HepG2 (cell line): ENCODE results near the gene FRMD4A. TPM values are rescaled to one million over a fixed set of nuclear protein-coding genes. Genes with fewer than 3 reads are reported as not detected.

Experiments used
- ATAC-seq: fragments of 200-7000 bp; cut with Tn5 transposase; 3 replicates; pipeline ENCODE4 v1.9.1; 2020; ENCODE audit warnings: mild to moderate bottlenecking, moderate library complexity
- BruUV-seq: library from RNA; stranded (reverse); fragments of 400-500 nt; replicated peaks from 2 replicates; lab custom pipeline; 2021; lab: Mats Ljungman, UMichigan
- CTCF ChIA-PET: fragments of 300-600 bp; formaldehyde crosslinking; extraction: SDS; loops from one replicate; lab custom pipeline; 2021; ENCODE audit warnings: low total read pairs, inconsistent platforms, low intra/inter-chr PET ratio; lab: Yijun Ruan, JAX
- POLR2A ChIA-PET: fragments of 350-600 bp; sonication (Branson Sonifier 250); formaldehyde crosslinking; loops from one replicate; lab custom pipeline; 2020; ENCODE audit warnings: antibody characterized with exemption, inconsistent platforms; lab: Yijun Ruan, JAX
- DNase-seq: peaks from one replicate; pipeline ENCODE4 v3.0.0-alpha.2; 2015; ENCODE audit warnings: low spot score
- FAIRE-seq: peaks from 3 replicates; lab custom pipeline; 2011; peaks lifted over from hg19 to GRCh38; lab: Jason Lieb, UNC
- H2AFZ ChIP-seq: one replicate; pipeline ENCODE4 v1.6.1; 2011; ENCODE audit warnings: low read length, inconsistent platforms
- H3K27ac ChIP-seq: fragments of 300-600 bp; 3 replicates; pipeline ENCODE4 v1.8.0; 2011; ENCODE audit warnings: mixed run types, mild to moderate bottlenecking, mixed read lengths, low read length, inconsistent platforms; ENCODE audit not compliant: insufficient read depth; ENCODE audit errors: extremely low read length
- H3K27me3 ChIP-seq, 2 experiments: fragments of 200-600 bp in 1 of 2; 2 replicates in 1 of 2; 3 replicates in 1 of 2; pipeline versions ENCODE4 v1.6.0 to v1.8.0; 2011; ENCODE audit warnings: low read length in 2 of 2, mild to moderate bottlenecking in 2 of 2, moderate library complexity in 2 of 2, inconsistent platforms in 1 of 2; ENCODE audit not compliant: insufficient read depth in 2 of 2, control insufficient read depth in 1 of 2
- H3K36me3 ChIP-seq, 2 experiments: fragments of 200-600 bp in 1 of 2; replicated peaks in 1 of 2; 2 replicates in 1 of 2; 3 replicates in 1 of 2; pipeline versions ENCODE4 v1.5.1 to v1.8.0; 2011; ENCODE audit warnings: low read length in 2 of 2, inconsistent platforms in 1 of 2; ENCODE audit not compliant: insufficient read depth in 2 of 2, control insufficient read depth in 1 of 2
- H3K4me1 ChIP-seq: 2 replicates; pipeline ENCODE4 v1.5.1; 2012; ENCODE audit warnings: low read length, inconsistent platforms; ENCODE audit not compliant: insufficient read depth
- H3K4me2 ChIP-seq: 2 replicates; pipeline ENCODE4 v1.6.0; 2011; ENCODE audit warnings: low read depth, low read length, inconsistent platforms
- H3K4me3 ChIP-seq, 3 experiments: fragments of 200-600 bp in 1 of 3; sonication (generic), shearing (Covaris generic) in 1 of 3; replicated peaks in 1 of 3; 2 replicates each; pipeline ENCODE4 v1.5.1; 2011 to 2016; ENCODE audit warnings: low read length in 3 of 3, inconsistent platforms in 2 of 3, low read depth in 2 of 3, mild to moderate bottlenecking in 2 of 3, control low read depth in 1 of 3, mixed read lengths in 1 of 3; ENCODE audit not compliant: insufficient read depth in 1 of 3
- H3K79me2 ChIP-seq: one replicate; pipeline ENCODE4 v1.6.1; 2011; ENCODE audit warnings: low read length, inconsistent platforms; ENCODE audit not compliant: insufficient read depth
- H3K9ac ChIP-seq: 2 replicates; pipeline ENCODE4 v1.6.0; 2011; ENCODE audit warnings: mild to moderate bottlenecking, low read depth, low read length, inconsistent platforms; ENCODE audit not compliant: insufficient read depth
- H3K9me3 ChIP-seq: 2 replicates; pipeline ENCODE4 v1.5.1; 2012; ENCODE audit warnings: mild to moderate bottlenecking, low read length
- H4K20me1 ChIP-seq: 2 replicates; pipeline ENCODE4 v1.6.0; 2011; ENCODE audit warnings: inconsistent platforms, mild to moderate bottlenecking, low read length, moderate library complexity; ENCODE audit not compliant: insufficient read depth
- DMAP1 ChIP-seq: IDR thresholded peaks from 2 replicates; pipeline ENCODE4 v1.6.1; 2016
- EP300 ChIP-seq, 3 experiments: sonication (generic) in 1 of 3; formaldehyde crosslinking in 1 of 3; IDR thresholded peaks; 2 replicates each; pipeline versions ENCODE4 v1.5.1 to v1.6.1; 2011 to 2020; ENCODE audit warnings: low read depth in 2 of 3, low read length in 2 of 3, borderline replicate concordance in 1 of 3, improper control_type of control experiment in 1 of 3, mild to moderate bottlenecking in 1 of 3, missing genetic modification reagents in 1 of 3, moderate library complexity in 1 of 3
- KAT7 ChIP-seq: IDR thresholded peaks from 2 replicates; pipeline ENCODE4 v1.6.1; 2018; ENCODE audit warnings: borderline replicate concordance, missing compliant biosample characterization
- PAF1 ChIP-seq: IDR thresholded peaks from 2 replicates; pipeline ENCODE4 v1.6.1; 2016; ENCODE audit warnings: missing genetic modification reagents, missing compliant biosample characterization
- PHB2 ChIP-seq: fragments of 450-650 bp; IDR thresholded peaks from 2 replicates; pipeline ENCODE4 v1.6.1; 2018; ENCODE audit not compliant: partially characterized antibody
- RFX5 ChIP-seq: IDR thresholded peaks from 2 replicates; pipeline ENCODE4 v1.6.1; 2011; ENCODE audit warnings: low read depth, low read length, improper control_type of control experiment
- ZXDC ChIP-seq: sonication (generic); formaldehyde crosslinking; IDR thresholded peaks from 2 replicates; pipeline ENCODE4 v1.5.0; 2020; ENCODE audit warnings: mild to moderate bottlenecking, missing genetic modification reagents
- WGBS: methylation state at CpG from one replicate; pipeline ENCODE4 v1.1.6; 2017; ENCODE audit warnings: low lambda C conversion rate; 5-methylcytosine and 5-hydroxymethylcytosine counted together
- in situ Hi-C: cut with HindIII; loops from 2 replicates; pipeline ENCODE4 v1.10.0; 2017; ENCODE audit warnings: low pct_unique_long_range_greater_than_20kb; ENCODE audit not compliant: extremely low pct_ligation_motif_present
- intact Hi-C: fragments of 100-400 bp; cut with micrococcal nuclease; formaldehyde crosslinking; loops from one replicate; pipeline ENCODE4 v1.10.0; 2022; ENCODE audit not compliant: unreplicated experiment
- polyA plus RNA-seq, 8 experiments: library from polyadenylated mRNA; depleted of rRNA in 3 of 8; stranded (reverse) in 7 of 8; unstranded in 1 of 8; fragments of >200 nt; fragmentation: Illumina TruSeq in 4 of 8; extraction: Trizol in 4 of 8; gene quantifications; 2 replicates each; pipeline versions ENCODE4 v1.2.1 to v1.2.3, GENCODE V29; 2011 to 2016; ENCODE audit warnings: low read depth in 4 of 8, missing spikeins in 1 of 8, mixed read lengths in 1 of 8; ENCODE audit not compliant: insufficient read depth in 1 of 8
- total RNA-seq, 5 experiments: library from RNA; depleted of rRNA; stranded (reverse); fragments of >200 nt; fragmentation: Illumina TruSeq; extraction: Trizol; gene quantifications; 2 replicates each; pipeline ENCODE4 v1.2.3, GENCODE V29; 2016; ENCODE audit warnings: low read depth in 1 of 5

FRMD4A gene
- total and polyA plus RNA-seq, 2 of the 13 experiments (the other 11 are each of a cell fraction or from before 2014, with no cell fraction given), result 0.09 to 0.26 TPM

DNA sequence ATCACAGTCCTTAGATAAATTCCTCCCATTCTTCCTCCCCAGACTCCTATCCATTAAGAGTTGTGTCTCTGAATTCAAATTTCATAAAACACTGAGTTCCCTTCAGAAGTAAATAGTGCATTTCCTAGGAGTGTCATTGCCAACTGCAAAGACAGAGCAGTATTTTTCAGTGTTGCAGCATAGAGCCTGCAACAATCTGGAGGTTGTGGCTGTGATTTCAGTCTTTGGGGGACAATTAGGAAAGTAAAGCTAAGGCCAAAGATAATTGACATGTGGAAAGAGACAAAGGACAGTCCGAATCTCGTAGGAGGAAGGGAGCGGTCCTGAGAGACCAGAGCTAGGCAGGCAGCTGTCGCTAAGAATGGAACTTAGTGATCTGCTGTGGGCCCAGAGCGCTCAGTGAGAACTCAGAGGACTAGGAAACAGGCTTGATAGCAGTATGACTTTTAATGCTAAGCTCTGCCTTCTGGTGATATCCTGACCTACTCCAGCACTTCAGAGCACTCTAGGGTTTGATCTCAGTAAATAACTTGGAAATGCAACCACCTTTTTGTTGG is 697.8 kb downstream of the FRMD4A start:
- DNase-seq (no peak), ATAC-seq (no peak), FAIRE-seq (no peak)
- H3K27me3 ChIP-seq, result no peaks in the 10 kb centered on the region
- H3K4me1 ChIP-seq, result no peaks in the 10 kb centered on the region
- POLR2A ChIA-PET, result no interaction called here
- H3K9ac ChIP-seq, result no peak overlapping the region
- H3K9me3 ChIP-seq, result no peaks in the 10 kb centered on the region
- CTCF ChIA-PET, result no interaction called here
- H2AFZ ChIP-seq, result no peak overlapping the region
- H3K79me2 ChIP-seq, result no peaks in the 10 kb centered on the region
- no peaks in the 10 kb centered on the region for H4K20me1 ChIP-seq
- H3K4me3 ChIP-seq, result no peak overlapping the region
- TF ChIP-seq RFX5, result no peak
- TF ChIP-seq PAF1 (CRISPR knock-in tag), result no peak
- no peak for TF ChIP-seq ZXDC (CRISPR knock-in tag)
- no peak for TF ChIP-seq DMAP1 (CRISPR knock-in tag)
- no peak for TF ChIP-seq KAT7 (CRISPR knock-in tag)
- no peak for TF ChIP-seq PHB2
- no peak for TF ChIP-seq EP300 (IDR thresholded peaks at IDR 0.05; ENCODE audit: low read depth in 2 of 2, low read length in 2 of 2)
- TF ChIP-seq EP300 (CRISPR knock-in tag; IDR thresholded peaks at IDR 0.05; ENCODE audit: borderline replicate concordance), result no peak
- TF ChIP-seq, all 625 proteins: peak for 0
- WGBS, result 93% methylated on average over 5 of the region's 5 CpGs
- no peak overlapping the region for H3K27ac ChIP-seq
- H3K4me2 ChIP-seq, result no peak overlapping the region
- intact Hi-C loops (no loop called here), in situ Hi-C loops (no loop called here)
- no TSS peak for BruUV-seq
- H3K36me3 ChIP-seq, result peaks cover 5% of the 10 kb centered on the region in 2 experiments; a peak in 4 of 5 replicates
